GM06990 (cell line): ENCODE results near the gene HS6ST3.

ENCODE experiments used
- DNase-seq: peaks from one replicate; pipeline ENCODE4 v3.0.0-alpha.2; 2011; ENCODE audit not compliant: insufficient read length; ENCODE audit errors: extremely low read depth
- H3K27me3 ChIP-seq: replicated peaks from 2 replicates; pipeline ENCODE4 v1.6.0; 2011; ENCODE audit warnings: low read length; ENCODE audit not compliant: control insufficient read depth, insufficient read depth
- H3K36me3 ChIP-seq: 2 replicates; pipeline ENCODE4 v1.5.1; 2011; ENCODE audit warnings: low read length; ENCODE audit not compliant: control insufficient read depth, insufficient read depth
- H3K4me3 ChIP-seq: replicated peaks from 2 replicates; pipeline ENCODE4 v1.5.1; 2011; ENCODE audit warnings: low read depth, mild to moderate bottlenecking, control low read depth, low read length
- CTCF ChIP-seq: IDR thresholded peaks from 2 replicates; pipeline ENCODE4 v1.5.1; 2011; ENCODE audit warnings: low read length, control low read depth, mild to moderate bottlenecking, inconsistent platforms; ENCODE audit not compliant: insufficient read depth, poor library complexity, severe bottlenecking

HS6ST3 gene

DNA sequence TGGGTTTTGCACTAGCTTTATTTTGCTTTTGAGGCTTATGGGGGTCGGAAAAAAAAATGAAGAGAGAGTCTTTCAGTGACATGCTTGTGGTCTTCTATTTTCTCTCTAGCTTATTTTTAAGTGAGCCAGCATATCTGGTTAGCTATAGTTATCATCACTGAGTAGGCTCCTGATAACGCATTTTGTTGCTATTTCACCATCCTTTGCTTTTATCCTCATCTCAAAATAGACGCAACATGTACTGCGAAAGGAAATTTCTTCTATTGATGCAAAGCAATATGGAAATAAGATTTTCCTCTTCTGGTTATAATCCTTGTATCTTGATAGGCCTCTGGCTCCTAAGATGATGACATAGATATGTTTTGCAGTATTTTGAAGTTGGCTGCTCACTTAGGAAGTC, 630.5 kb downstream of the HS6ST3 start:
- no peak for TF ChIP-seq CTCF
- Histone ChIP-seq H3K27me3 (no peaks in the 10 kb centered on the region), H3K4me3 (no peak overlapping the region), H3K36me3 (no peaks in the 10 kb centered on the region)
- no peak for DNase-seq

GRCh38 chr13:96726651-96727050, 636.7 kb downstream of the HS6ST3 start:
- Histone ChIP-seq H3K27me3 (no peaks in the 10 kb centered on the region), H3K4me3 (no peak overlapping the region), H3K36me3 (no peaks in the 10 kb centered on the region)
- no peak for TF ChIP-seq CTCF
- DNase-seq, result no peak

DNA sequence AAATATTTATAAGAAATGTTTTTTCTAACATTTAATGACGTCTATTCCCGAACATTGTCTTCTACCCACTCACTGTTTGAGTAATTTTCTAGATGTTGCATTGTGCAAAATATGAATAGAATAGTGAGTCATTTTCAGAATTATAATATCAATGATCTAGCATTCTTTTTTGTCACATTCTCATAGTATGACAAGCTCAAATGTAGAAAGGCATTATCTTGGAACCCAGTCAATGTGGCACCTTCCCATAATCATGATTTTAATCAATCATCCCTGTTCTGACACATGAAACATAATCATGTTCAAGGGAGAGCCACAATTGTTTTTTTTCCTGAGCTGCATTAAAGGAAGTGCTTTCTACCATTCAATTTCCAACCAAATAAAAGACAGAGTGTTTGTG, 638.6 kb downstream of the HS6ST3 start:
- DNase-seq, result no peak
- no peak overlapping the region for H3K4me3 ChIP-seq
- no peak for TF ChIP-seq CTCF
- no peaks in the 10 kb centered on the region for H3K36me3 ChIP-seq
- H3K27me3 ChIP-seq, result no peaks in the 10 kb centered on the region

DNA sequence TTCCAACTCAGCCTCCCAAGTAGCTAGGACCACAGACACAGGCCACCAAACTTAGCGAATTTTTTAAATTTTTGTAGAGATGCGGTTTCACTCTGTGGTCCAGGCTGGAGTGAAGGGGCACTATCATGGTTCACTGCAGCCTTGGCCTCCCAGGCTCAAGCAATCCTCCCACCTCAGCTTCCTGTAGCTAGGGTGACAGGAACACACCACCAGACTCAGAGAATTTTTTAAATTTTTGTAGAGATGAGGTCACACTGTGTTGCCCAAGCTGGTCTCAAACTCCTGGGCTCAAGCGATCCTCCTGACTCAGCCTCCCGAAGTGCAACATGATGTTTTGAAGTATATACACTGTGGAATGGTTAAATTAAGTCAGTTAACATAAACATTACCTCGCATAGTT, 640.8 kb downstream of the HS6ST3 start:
- Histone ChIP-seq H3K27me3 (no peaks in the 10 kb centered on the region), H3K4me3 (no peak overlapping the region), H3K36me3 (no peaks in the 10 kb centered on the region)
- no peak for DNase-seq
- no peak for TF ChIP-seq CTCF

DNA sequence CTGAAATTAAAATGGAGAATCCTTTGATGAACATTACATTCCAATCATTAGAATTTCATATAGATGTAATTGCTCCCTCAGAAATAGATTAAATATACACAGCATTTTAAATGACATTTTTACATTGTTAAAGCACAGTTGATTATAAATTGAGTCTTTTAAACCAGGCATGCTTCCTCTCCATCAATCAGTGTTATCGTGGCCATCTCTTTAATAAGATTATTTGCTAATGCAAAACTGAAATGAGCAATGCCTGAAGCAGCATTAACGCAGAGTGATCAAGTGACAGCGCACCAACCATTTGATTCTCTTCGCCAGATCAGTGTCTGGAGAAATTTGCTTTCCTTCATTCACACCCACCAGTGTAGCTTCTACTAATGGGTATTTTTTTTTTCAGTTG, 644.6 kb downstream of the HS6ST3 start:
- Histone ChIP-seq H3K4me3 (no peak overlapping the region), H3K36me3 (no peaks in the 10 kb centered on the region), H3K27me3 (no peaks in the 10 kb centered on the region)
- TF ChIP-seq CTCF, result no peak
- no peak for DNase-seq

DNA sequence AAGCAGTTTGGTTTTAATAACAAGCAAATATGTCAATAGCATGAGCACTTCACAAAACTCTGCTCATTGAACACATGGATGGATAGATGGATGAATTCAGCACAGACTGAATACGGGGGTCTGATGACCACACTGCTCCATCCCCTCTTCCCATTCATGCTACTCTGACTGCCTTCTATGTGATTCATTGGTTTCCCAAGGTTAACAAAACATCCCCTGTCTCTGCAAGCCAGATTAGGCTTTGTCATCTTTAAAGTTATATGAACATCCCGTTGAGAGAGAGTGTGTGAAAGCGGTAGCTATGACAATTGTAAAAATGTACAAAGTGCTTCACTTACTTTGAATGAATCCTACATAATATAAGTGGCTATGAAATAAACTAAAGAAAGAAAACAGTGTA, 651.9 kb downstream of the HS6ST3 start:
- no peaks in the 10 kb centered on the region for H3K36me3 ChIP-seq
- no peak for DNase-seq
- no peak for TF ChIP-seq CTCF

More for the DNA sequence above, 651.9 kb downstream of the HS6ST3 start:
- no peaks in the 10 kb centered on the region for H3K27me3 ChIP-seq
- no peak overlapping the region for H3K4me3 ChIP-seq
